HepG2 (cell line): ENCODE measurements around the gene RTBDN.

ENCODE experiments used
- CBX1 ChIP-seq: IDR thresholded peaks from one replicate; pipeline ENCODE4 v1.6.1; 2016; ENCODE audit warnings: antibody characterized with exemption, low read depth
- CTCF ChIP-seq: sonication (generic); formaldehyde crosslinking; IDR thresholded peaks from 2 replicates; pipeline ENCODE4 v1.5.0; 2020; ENCODE audit warnings: mild to moderate bottlenecking, missing genetic modification reagents, moderate library complexity
- ESRRA ChIP-seq: sonication (generic); formaldehyde crosslinking; IDR thresholded peaks from 2 replicates; pipeline ENCODE4 v1.5.1; 2020; ENCODE audit warnings: mild to moderate bottlenecking, low read depth, missing genetic modification reagents
- KAT2B ChIP-seq: fragments of 150-350 bp; IDR thresholded peaks from 2 replicates; pipeline ENCODE4 v1.6.1; 2014; ENCODE audit warnings: low read depth, low read length, borderline replicate concordance
- POLR2AphosphoS5 ChIP-seq: IDR thresholded peaks from 2 replicates; pipeline ENCODE4 v1.6.1; 2012; ENCODE audit warnings: low read depth, low read length
- REST ChIP-seq, 2 experiments: IDR thresholded peaks; 2 replicates each; pipeline ENCODE4 v1.6.1; 2011 to 2012; ENCODE audit warnings: low read length in 2 of 2, borderline replicate concordance in 1 of 2, low read depth in 1 of 2, mild to moderate bottlenecking in 1 of 2, moderate library complexity in 1 of 2
- RFXAP ChIP-seq: sonication (generic); formaldehyde crosslinking; IDR thresholded peaks from 2 replicates; pipeline ENCODE4 v1.4.0; 2020; ENCODE audit warnings: missing genetic modification reagents, borderline replicate concordance
- SP140L ChIP-seq: sonication (generic); formaldehyde crosslinking; IDR thresholded peaks from 2 replicates; pipeline ENCODE4 v1.4.0; 2020; ENCODE audit warnings: missing genetic modification reagents, borderline replicate concordance
- TEAD2 ChIP-seq: sonication (generic); formaldehyde crosslinking; IDR thresholded peaks from 2 replicates; pipeline ENCODE4 v1.9.0; 2021; ENCODE audit warnings: missing genetic modification reagents
- ZNF121 ChIP-seq: sonication (generic); formaldehyde crosslinking; IDR thresholded peaks from 2 replicates; pipeline ENCODE4 v1.5.0; 2020; ENCODE audit warnings: mild to moderate bottlenecking, missing genetic modification reagents
- ZNF362 ChIP-seq: sonication (generic); formaldehyde crosslinking; IDR thresholded peaks from 2 replicates; pipeline ENCODE4 v1.4.0; 2020; ENCODE audit warnings: missing genetic modification reagents, mild to moderate bottlenecking, borderline replicate concordance
- ZNF747 ChIP-seq: sonication (generic); formaldehyde crosslinking; IDR thresholded peaks from 2 replicates; pipeline ENCODE4 v1.8.1; 2023; ENCODE audit warnings: missing genetic modification reagents, mild to moderate bottlenecking, borderline replicate concordance
- TF ChIP-seq, protein P1 (sequence below): sonication (generic); formaldehyde crosslinking; IDR thresholded peaks from 2 replicates; pipeline ENCODE4 v1.4.0; 2020; ENCODE audit warnings: missing genetic modification reagents, borderline replicate concordance
- TF ChIP-seq, protein P2 (sequence below): IDR thresholded peaks from 2 replicates; pipeline ENCODE4 v1.6.1; 2016

DNA sequence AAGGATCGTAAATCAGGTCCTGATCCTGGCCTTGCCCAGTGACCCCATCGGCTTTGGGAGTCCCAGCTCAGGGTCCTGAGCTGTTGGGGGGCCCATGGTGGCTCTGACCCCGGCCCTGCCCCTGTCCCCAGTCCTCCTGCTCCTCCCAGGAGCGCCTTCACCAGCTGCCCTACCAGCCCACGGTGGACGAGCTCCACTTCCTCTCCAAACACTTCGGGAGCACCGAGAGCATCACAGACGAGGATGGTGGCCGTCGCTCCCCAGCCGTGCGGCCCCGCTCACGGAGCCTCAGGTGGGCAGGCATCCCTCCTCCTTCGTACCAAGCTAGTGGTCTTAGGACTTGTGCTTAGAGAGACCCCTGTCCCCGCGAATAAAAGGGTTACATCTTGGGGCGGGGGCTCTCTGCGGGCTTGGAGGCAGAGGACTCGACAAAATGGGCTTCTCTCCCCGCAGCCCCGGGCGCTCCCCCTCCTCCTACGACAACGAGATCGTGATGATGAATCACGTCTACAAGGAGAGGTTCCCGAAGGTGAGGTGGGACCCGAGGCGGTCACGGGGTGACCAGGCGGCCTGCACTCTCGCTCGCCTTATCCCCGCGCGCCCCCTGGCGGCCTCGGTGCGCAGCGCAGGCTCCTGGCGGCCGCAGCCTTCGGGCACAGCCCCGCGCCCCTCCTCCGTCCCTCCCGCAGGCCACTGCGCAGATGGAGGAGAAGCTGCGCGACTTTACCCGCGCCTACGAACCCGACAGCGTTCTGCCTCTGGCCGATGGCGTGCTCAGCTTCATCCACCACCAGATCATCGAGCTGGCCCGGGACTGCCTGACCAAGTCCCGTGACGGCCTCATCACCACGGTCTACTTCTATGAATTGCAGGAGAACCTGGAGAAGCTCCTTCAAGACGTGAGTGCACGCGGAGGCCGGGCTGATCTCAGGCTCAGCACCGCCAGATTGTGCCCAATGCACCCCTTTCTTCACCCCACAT lies 13.1 kb upstream of the RTBDN start:
- TF ChIP-seq ZNF747 (CRISPR knock-in tag) (no peak), ZNF362 (CRISPR knock-in tag) (no peak), SP140L (CRISPR knock-in tag) (no peak), ESRRA (CRISPR knock-in tag) (no peak), CTCF (CRISPR knock-in tag) (peak; percentile 95), KAT2B (no peak), REST (IDR thresholded peaks at IDR 0.05; ENCODE audit: borderline replicate concordance in 1 of 2, low read depth in 1 of 2, low read length in 2 of 2) (no peak), POLR2AphosphoS5 (no peak), CBX1 (no peak), RFXAP (CRISPR knock-in tag) (no peak), ZNF121 (no peak), TEAD2 (CRISPR knock-in tag) (no peak)
- TF ChIP-seq, protein P1, sequence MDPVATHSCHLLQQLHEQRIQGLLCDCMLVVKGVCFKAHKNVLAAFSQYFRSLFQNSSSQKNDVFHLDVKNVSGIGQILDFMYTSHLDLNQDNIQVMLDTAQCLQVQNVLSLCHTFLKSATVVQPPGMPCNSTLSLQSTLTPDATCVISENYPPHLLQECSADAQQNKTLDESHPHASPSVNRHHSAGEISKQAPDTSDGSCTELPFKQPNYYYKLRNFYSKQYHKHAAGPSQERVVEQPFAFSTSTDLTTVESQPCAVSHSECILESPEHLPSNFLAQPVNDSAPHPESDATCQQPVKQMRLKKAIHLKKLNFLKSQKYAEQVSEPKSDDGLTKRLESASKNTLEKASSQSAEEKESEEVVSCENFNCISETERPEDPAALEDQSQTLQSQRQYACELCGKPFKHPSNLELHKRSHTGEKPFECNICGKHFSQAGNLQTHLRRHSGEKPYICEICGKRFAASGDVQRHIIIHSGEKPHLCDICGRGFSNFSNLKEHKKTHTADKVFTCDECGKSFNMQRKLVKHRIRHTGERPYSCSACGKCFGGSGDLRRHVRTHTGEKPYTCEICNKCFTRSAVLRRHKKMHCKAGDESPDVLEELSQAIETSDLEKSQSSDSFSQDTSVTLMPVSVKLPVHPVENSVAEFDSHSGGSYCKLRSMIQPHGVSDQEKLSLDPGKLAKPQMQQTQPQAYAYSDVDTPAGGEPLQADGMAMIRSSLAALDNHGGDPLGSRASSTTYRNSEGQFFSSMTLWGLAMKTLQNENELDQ (CRISPR knock-in tag) = no peak
- TF ChIP-seq, protein P2, sequence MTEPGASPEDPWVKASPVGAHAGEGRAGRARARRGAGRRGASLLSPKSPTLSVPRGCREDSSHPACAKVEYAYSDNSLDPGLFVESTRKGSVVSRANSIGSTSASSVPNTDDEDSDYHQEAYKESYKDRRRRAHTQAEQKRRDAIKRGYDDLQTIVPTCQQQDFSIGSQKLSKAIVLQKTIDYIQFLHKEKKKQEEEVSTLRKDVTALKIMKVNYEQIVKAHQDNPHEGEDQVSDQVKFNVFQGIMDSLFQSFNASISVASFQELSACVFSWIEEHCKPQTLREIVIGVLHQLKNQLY (CRISPR knock-in tag) = no peak
